ENCODE results near the gene ZIC4.

ZIC4 gene

DNA sequence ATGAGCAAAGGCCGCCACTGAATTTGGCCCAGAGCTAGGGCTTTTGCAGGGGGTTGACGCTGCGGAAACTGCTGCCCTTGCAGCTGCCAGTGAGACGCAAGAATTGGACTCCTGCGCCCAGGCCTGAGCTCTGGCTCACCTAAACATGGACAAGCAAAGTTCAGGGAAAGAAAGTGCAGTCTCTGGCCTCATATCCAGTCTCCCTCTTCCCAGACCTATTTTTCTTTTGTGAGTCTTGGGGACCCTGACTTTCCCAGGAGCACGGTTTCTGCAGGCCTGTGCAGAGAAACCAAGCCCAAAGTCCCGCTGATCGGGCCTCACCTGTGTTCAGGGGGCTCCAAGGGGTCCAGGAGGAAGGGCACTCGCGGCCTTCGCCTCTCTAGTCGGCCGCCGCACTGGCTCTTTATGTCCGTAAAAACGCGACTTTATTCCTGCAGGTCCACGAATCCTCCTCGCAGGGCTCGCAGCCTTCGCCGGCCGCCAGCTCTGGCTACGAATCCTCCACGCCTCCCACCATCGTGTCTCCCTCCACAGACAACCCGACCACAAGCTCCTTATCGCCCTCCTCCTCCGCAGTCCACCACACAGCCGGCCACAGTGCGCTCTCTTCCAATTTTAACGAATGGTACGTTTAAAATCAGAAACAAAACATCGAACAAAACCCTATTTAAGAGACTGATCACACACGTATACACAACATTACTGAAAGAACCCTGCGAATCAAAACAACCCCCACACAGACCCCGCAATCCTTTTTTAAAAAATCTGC lies 6.8 kb upstream of the ZIC4 start:
- TF ChIP-seq, protein P1, sequence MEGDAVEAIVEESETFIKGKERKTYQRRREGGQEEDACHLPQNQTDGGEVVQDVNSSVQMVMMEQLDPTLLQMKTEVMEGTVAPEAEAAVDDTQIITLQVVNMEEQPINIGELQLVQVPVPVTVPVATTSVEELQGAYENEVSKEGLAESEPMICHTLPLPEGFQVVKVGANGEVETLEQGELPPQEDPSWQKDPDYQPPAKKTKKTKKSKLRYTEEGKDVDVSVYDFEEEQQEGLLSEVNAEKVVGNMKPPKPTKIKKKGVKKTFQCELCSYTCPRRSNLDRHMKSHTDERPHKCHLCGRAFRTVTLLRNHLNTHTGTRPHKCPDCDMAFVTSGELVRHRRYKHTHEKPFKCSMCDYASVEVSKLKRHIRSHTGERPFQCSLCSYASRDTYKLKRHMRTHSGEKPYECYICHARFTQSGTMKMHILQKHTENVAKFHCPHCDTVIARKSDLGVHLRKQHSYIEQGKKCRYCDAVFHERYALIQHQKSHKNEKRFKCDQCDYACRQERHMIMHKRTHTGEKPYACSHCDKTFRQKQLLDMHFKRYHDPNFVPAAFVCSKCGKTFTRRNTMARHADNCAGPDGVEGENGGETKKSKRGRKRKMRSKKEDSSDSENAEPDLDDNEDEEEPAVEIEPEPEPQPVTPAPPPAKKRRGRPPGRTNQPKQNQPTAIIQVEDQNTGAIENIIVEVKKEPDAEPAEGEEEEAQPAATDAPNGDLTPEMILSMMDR (conservative IDR thresholded peaks at IDR 0.05; ENCODE audit: low read depth, low read length) = no peak
- no peak for DNase-seq (ENCODE audit: low read depth)
- H3K4me3 ChIP-seq (ENCODE audit: low read length) = no peak overlapping the region

DNA sequence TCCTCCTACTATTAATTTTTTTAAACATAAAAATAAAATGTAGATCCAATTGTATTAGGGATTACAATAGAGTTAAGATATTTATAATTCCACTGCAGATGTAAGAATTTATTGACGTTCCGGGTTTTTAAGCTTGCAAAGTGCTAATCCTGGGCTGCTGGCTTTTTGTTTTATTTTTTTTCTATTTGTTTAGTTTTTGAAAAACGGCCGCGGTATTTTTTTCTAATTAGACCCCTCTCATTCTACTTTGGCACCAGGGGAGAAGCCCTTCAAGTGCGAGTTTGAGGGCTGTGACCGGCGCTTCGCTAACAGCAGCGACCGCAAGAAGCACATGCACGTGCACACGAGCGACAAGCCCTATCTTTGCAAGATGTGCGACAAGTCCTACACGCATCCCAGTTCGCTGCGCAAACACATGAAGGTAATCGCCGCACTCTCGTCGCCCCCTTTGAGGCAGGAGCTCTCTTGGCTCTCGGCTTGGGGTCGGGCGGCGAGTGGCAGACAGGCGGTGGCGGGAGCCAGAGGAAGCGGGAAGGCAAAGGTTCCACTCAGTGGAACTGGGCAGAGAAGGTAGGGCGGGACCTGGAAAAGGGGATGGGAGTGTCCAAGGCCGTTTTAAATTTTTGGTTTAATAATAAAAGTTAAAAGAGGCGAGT lies 6.0 kb upstream of the ZIC4 start:
- no peak for DNase-seq (ENCODE audit: low read depth)
- TF ChIP-seq, protein P1 (conservative IDR thresholded peaks at IDR 0.05; ENCODE audit: low read depth, low read length) = no peak
- H3K4me3 ChIP-seq (ENCODE audit: low read length) = no peak overlapping the region

DNA sequence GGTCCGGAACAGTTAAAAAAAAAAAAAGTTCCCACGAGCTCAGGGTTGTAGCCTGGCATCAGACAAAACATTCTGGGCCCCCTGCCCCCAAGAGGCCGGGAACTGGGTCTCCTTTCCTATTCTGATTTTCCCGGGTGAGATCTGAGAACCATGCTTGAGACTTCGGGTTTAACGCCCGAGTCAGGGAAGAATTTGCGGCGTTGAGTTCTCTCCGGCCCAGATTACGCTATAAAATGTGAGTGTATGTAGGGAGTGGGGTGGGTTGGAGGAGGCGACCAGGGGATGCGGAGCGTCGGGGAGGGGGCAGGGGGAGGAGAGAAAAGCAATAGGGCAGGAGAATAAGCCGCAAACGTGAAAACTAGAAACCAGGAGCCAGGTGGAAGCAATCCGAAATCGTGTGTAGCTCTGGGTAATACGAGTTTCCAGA lies 5.5 kb upstream of the ZIC4 start:
- no peak overlapping the region for H3K4me3 ChIP-seq (ENCODE audit: low read length)
- DNase-seq (ENCODE audit: low read depth) = no peak
- TF ChIP-seq, protein P1 (conservative IDR thresholded peaks at IDR 0.05; ENCODE audit: low read depth, low read length) = no peak

DNA sequence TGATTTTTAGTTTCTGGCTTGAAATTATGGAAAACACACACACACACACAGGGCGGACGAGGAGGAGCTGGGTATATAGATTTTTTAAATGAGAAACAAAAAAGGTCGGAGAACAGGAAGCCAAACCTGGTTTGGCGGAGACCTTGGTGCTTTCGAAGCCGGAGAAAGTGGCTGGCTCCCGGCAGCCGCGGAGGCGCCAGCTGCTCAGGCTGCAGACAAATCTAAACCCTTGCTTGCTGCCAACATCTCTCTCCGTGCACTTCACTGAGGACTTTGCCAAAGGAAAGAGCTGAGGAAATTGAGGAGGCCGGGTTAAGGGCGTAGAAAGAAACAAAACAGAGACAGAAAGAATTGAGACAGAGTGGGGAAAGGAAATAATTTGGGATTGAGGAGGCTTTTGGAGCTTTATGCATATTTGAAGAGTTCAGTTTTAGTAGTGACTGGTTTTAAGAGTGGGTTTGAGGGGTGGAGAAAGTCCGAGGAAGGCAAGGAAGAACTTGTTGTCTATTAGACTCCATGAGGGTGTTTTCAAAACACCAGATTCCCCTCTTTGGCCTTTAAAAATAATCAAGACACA lies 5.0 kb upstream of the ZIC4 start:
- H3K4me3 ChIP-seq (ENCODE audit: low read length) = peak overlapping the region; percentile 15
- no peak for DNase-seq (ENCODE audit: low read depth)
- TF ChIP-seq, protein P1 (conservative IDR thresholded peaks at IDR 0.05; ENCODE audit: low read depth, low read length) = no peak

DNA sequence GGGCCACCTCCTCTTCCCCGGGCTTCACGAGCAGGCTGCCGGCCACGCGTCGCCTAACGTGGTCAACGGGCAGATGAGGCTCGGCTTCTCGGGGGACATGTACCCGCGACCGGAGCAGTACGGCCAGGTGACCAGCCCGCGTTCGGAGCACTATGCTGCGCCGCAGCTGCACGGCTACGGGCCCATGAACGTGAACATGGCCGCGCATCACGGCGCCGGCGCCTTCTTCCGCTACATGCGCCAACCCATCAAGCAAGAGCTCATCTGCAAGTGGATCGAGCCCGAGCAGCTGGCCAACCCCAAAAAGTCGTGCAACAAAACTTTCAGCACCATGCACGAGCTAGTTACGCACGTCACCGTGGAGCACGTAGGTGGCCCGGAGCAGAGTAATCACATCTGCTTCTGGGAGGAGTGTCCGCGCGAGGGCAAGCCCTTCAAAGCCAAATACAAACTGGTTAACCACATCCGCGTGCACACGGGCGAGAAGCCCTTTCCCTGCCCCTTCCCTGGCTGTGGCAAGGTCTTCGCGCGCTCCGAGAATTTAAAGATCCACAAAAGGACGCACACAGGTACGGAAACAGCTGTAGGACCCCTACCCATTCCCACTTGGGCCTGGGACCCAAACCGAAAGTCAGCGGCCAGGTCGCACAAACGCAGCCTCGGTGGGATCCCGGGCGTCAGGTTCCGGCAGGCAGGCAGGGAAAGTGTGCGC lies 4.3 kb upstream of the ZIC4 start:
- no peak for DNase-seq (ENCODE audit: low read depth)
- TF ChIP-seq, protein P1 (conservative IDR thresholded peaks at IDR 0.05; ENCODE audit: low read depth, low read length) = no peak
- peak overlapping the region; percentile 15 for H3K4me3 ChIP-seq (ENCODE audit: low read length)

DNA sequence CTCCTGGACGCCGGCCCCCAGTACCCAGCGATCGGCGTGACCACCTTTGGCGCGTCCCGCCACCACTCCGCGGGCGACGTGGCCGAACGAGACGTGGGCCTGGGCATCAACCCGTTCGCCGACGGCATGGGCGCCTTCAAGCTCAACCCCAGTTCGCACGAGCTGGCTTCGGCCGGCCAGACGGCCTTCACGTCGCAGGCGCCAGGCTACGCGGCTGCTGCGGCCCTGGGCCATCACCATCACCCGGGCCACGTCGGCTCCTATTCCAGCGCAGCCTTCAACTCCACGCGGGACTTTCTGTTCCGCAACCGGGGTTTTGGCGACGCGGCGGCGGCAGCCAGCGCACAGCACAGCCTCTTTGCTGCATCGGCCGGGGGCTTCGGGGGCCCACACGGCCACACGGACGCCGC lies 3.8 kb upstream of the ZIC4 start:
- TF ChIP-seq, protein P1 (conservative IDR thresholded peaks at IDR 0.05; ENCODE audit: low read depth, low read length) = no peak
- DNase-seq (ENCODE audit: low read depth) = no peak
- H3K4me3 ChIP-seq (ENCODE audit: low read length) = no peak overlapping the region
